Ureter (tissue), 1 donor: ENCODE results near the gene HOGA1. TPM values are rescaled to one million over a fixed set of nuclear protein-coding genes. Genes with fewer than 3 reads are reported as not detected.
A peak's percentile ranks its signal among the peaks of the same experiment; 100 is the strongest.
"Not testable (repeated sequence)": the region's sequence is repeated elsewhere in the genome, so short reads cannot be mapped to it uniquely, and the experiment has no call there.

Experiments
- DNase-seq: peaks from one replicate; pipeline ENCODE4 v3.0.0-alpha.2; 2020; ENCODE audit warnings: low spot score
- total RNA-seq: library from RNA; stranded (reverse); gene quantifications from one replicate; pipeline ENCODE4 v1.2.4, GENCODE V29; 2023
- donor health status: DM: yes; HTN: yes; CAD: no.

Gene HOGA1
- total RNA-seq, 1 donor from 2014 or later, result 1.3 TPM

DNA sequence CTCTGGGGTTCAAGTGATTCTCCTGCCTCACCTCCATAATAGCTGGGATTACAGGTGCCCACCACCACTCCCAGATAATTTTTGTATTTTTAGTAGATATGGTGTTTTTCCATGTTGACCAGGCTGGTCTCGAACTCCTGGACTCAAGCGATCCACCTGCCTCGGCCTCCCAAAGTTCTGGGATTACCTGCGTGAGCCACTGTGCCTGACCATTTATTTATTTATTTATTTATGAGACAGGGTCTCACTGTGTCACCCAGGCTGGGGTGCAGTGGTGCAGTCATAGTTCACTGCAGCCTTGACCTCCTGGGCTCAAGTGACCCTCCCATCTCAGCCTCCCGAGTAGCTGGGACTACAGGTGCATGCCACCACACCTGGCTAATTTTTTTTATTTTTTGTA is 29.9 kb upstream of the HOGA1 start:
- not testable (repeated sequence) for DNase-seq

- not testable (repeated sequence) for DNase-seq
These were observed 28.6 kb upstream of the HOGA1 start for GRCh38 chr10:97555541-97555940.

DNA sequence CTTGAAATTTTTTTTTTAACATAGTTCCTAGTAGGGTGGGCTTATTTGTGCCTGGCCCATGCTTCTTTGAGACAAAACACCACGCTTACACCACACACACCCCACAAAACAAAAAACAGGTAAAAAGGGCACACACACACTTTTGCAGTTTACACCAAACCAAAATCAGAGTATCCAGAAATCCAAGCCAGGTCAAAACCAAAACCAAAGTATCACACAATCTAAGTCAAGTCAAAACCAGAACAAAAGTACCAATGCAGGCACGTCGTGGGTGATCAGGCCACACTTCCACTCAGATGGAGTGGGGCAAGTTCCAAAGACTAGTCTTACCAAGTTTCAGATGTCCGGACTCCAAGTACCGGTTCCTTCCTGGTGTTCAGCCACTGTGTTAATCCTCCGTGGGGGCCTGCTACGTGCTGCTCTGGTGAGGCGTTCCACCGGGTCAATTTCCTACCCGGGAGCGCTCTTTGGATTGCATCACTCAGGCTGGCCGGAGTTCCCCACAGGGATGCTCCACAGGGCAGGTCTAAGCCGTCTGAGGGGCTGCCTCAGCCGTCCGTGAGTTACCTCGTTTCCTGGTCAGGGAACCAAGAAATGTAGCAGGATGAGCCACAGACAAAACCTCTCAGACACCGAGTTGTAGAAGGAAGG is 23.3 kb upstream of the HOGA1 start:
- DNase-seq, result not testable (repeated sequence)

DNA sequence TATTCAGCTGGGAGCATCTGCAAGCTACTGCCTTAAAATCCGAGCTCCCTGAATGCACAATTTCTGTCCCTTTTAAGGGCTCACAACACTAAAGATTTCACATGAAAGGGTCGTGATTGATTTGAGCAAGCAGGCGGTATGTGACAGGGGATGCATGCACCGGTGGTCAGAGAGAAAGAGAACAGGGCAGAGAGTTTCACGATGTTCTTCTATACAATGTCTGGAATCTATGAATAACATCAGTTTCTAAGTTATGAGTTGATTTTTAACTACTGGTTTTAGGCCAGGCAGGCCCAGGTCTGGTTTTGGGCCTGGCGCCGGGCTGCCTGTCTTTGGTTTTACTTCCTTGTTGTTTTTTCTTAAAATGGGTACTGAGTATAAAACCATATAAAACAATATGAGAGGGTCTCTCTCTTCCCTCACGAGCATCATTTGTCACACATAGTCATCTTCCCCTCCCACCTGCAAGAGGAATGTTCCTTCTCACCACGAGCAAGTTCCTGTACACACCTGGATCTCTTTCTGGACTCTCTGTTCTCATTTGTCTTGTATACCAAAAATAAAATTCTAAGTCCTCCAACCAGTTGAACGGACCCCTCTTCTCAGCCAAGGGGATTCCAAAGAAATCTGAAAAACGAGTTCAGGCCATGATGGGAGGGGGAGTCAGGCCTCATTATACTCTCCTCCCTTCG is 22.7 kb upstream of the HOGA1 start:
- not testable (repeated sequence) for DNase-seq

GRCh38 chr10:97562329-97562728 is 21.9 kb upstream of the HOGA1 start:
- not testable (repeated sequence) for DNase-seq

- DNase-seq, result no peak
These were observed 20.9 kb upstream of the HOGA1 start for GRCh38 chr10:97563337-97563736.

DNA sequence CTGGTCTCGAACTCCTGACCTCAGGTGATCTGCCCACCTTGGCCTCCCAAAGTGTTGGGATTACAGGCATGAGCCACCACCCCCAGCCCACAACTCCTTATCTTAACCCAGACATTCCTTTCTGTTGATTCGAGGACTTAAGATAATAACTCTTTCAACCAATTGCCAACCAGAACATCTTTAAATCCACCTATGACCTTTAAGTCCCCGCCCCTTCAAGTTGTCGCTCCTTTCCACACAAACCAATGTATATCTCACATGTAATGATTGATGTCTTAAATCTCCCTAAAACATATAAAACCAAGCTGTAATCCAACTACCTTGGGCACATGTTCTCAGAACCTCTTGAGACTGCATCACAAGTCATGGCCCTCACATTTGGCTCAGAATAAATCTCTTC is 19.4 kb upstream of the HOGA1 start:
- no peak for DNase-seq

DNA sequence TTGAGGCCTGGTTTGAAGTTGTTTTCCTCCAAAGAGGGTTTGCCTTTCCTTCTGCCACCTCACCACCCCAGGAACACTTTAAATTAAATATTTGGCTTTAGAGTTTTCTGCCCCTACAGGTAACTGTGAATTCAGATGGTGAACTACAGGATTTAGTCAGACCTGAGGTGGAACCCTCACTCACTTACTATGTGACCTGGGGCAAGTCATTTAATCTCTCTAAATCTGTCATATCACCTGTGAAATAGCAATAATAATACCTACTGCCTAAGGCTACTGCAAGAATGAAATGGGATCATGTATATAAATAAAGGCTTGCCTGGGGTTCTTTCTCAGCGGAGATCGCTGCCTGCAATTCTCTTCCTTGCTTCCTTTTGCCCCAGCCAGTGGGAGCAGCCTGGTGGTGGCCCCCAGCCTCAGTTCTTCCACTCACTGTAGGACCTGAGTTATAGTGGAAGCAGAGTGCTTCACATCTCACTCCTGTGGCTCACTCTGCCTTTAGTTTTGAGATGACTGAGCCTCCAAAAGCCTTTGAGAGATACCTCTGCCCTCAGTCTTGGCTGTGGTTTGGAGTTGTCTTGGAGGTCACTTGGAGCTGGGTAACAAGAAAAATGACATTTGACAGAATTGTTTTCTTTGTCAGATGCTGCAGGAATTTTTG is 17.7 kb upstream of the HOGA1 start:
- no peak for DNase-seq

DNA sequence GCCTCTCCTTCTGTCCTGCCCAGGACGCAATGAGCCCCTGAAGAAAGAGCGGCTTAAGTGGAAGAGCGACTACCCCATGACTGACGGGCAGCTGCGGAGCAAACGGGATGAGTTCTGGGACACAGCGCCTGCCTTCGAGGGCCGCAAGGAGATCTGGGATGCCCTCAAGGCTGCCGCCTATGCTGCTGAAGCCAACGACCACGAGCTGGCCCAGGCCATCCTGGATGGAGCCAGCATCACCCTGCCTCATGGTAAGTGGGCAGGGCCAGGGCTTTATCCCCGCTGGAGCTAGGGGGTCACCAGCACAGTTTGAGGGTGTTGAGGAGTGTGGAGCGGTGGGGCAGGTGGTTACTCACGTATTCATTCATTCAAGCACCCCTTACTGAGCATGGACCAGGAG is 16.3 kb upstream of the HOGA1 start:
- DNase-seq, result no peak

DNA sequence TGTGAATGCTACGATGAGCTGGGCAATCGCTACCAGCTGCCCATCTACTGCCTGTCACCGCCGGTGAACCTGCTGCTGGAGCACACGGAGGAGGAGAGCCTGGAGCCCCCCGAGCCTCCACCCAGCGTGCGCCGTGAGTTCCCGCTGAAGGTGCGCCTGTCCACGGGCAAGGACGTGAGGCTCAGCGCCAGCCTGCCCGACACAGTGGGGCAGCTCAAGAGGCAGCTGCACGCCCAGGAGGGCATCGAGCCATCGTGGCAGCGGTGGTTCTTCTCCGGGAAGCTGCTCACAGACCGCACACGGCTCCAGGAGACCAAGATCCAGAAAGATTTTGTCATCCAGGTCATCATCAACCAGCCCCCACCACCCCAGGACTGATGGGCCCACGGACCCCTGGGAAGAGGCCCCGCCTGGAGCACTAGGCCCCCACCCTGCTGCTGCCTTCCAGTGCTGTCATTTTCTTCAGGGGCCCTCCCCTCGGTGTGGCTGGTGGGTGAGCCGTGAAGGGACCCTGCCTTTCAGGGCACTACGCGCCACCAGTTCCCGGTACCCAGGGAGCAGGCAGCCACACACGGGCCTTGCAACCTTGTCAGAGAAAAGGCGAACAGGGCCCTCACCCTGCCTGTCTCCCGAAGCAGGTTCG is 13.9 kb upstream of the HOGA1 start:
- DNase-seq, result no peak

DNA sequence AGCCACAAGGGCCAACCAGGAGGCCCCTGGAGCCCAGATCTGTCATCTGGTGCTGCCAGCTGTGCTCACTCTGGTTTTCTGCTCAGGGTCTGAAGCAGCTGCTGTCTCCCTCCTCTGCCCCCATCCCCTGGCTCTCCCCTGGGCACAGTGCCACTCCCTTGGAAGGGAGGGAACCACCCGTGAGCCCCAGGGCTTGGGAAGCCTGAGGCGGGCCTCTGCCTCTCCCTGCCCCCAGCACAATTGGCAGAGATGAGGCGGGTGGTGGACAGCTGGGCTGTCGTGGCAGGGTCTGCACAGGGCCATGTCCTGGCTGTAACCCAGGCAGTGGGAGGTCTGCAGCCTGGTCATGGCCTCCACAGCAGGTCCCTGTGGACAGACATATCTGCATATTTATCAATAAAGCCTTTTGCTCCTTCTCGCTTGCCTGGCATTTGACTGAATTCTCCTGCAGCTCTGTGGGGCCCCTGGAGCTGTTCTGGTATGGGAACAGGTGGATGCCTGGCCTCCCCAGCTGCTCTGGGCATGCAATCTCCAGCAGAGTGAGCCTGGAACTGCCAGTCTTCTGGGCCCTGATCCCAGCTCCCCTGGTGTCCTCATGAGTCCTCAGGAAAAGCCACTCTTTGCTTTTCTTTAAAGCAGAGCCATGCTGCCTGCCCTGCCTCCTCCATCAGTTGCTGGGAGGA is 13.3 kb upstream of the HOGA1 start:
- no peak for DNase-seq

- DNase-seq, result peak; percentile 69
These were observed 12.6 kb upstream of the HOGA1 start for GRCh38 chr10:97571622-97572021.

DNA sequence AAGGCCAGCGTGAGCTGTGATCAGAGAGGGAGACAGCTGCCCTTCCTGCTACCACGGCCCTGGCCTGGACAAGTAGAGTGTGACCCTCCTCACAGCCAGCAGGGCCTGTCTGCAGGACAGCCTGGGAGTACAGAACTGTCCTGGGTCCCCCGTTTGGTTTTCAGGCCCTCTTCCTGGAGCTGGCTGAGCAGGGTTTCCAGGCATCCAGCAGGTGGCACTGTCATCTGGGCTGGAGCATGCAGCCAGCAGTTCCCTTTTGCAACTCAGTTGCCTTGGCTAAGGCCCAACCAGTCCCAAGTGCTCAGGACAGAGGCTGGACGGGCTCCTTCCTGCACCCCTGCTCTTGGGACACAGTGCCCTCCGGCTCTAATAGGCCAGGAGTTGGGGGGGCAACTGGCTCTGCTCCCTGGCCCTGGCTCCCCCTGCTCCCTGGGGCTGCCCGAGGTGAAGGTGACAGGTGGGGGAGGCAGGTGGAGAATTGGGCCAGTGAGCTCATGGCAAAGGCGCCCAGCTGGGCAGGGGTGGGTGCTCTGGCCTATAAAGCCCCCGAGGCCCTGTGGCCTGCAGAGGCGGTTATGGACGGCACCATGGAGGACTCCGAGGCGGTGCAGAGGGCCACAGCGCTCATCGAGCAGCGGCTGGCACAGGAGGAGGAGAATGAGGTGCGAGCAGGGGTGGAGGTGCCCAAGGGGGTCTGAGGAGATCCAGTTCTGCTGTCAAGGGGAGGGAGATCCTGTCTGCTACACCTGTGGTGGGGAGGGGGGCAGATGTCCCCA is 11.8 kb upstream of the HOGA1 start, which contains the start of gene ANKRD2:
Gene ANKRD2, plus strand, starts transcription at position 566 of the 776 bp plus-strand sequence. Its CDS starts 10 bp downstream, at position 576.
- DNase-seq, result peak; percentile 86

GRCh38 chr10:97573021-97573420 is 11.2 kb upstream of the HOGA1 start:
- no peak for DNase-seq

- DNase-seq, result no peak
These were observed 10.5 kb upstream of the HOGA1 start for GRCh38 chr10:97573672-97574071.

GRCh38 chr10:97574374-97575126 is 9.6 kb upstream of the HOGA1 start:
- peak; percentile 79 for DNase-seq

GRCh38 chr10:97575127-97575668 is 9.0 kb upstream of the HOGA1 start:
- DNase-seq, result no peak

- DNase-seq, result not testable (repeated sequence)
These were observed 7.7 kb upstream of the HOGA1 start for GRCh38 chr10:97576487-97576886.

DNA sequence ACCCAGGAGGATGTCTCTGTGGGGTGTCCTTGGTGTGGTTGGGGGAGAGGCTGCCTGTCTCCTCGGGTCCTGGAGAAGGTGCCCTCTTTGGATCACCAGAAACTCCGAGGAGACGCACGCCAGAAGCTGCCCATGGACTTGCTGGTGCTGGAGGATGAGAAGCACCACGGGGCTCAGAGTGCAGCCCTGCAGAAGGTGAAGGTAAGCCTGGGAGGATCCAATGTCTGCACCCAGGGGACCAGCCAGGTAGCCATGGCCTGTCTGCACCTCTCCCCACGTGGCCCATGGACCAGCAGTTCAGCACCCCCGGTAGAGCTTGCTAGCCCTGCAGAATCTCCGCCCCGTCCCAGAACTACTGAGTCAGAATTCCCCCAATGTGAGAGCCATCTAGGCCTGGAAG is 6.5 kb upstream of the HOGA1 start:
- no peak for DNase-seq
